ENCODE results near the gene VPS72. TPM values are rescaled to one million over a fixed set of nuclear protein-coding genes. Genes with fewer than 3 reads are reported as not detected.
"Not testable (repeated sequence)": the region's sequence is repeated elsewhere in the genome, so short reads cannot be mapped to it uniquely, and the experiment has no call there.

The VPS72 gene
- total RNA-seq, 2 donors from 2014 or later, result 38.8 TPM

GRCh38 chr1:151199873-151200581 is 10.0 kb upstream of the VPS72 start:
- peak overlapping the region; percentile 74 to 86 for H3K9ac ChIP-seq (ENCODE audit: low read depth in 2 of 2, low read length in 2 of 2)
- TF ChIP-seq CTCF (IDR thresholded peaks at IDR 0.05), result no peak
- no peaks in the 10 kb centered on the region for H3K27me3 ChIP-seq
- no peaks in the 10 kb centered on the region for H3K36me3 ChIP-seq
- peaks cover 14% of the 10 kb centered on the region for H3K4me1 ChIP-seq
- H3K4me3 ChIP-seq, result peak overlapping the region; percentile 87
- H3K27ac ChIP-seq, result peak overlapping the region; percentile 88
- DNase-seq, result no peak
- no peaks in the 10 kb centered on the region for H3K9me3 ChIP-seq
- intact Hi-C loops (cut with DNase I), result loop anchor here (5.0 kb wide), 1 partner anchor 52 kb away; the partner anchor contains the start of gene PSMD4

GRCh38 chr1:151198254-151199127 is 8.5 kb upstream of the VPS72 start, which contains the start of gene PIP5K1A:
Gene PIP5K1A (plus strand): TSS chr1:151198552. CDS start chr1:151198997, 445 bp downstream.
- Histone ChIP-seq H3K9ac (ENCODE audit: low read depth in 2 of 2, low read length in 2 of 2) (peak within 1 kb of the TSS; percentile 74 to 86), H3K27ac (peak within 1 kb of the TSS; percentile 88), H3K27me3 (no peaks in the 10 kb centered on the region), H3K4me3 (peak within 1 kb of the TSS; percentile 87), H3K36me3 (no peaks in the 10 kb centered on the region), H3K9me3 (no peaks in the 10 kb centered on the region), H3K4me1 (peaks cover 14% of the 10 kb centered on the region)
- intact Hi-C loops (cut with DNase I), result loop anchor here (5.0 kb wide), 1 partner anchor 54 kb away; the partner anchor contains the start of gene PSMD4
- TF ChIP-seq CTCF (IDR thresholded peaks at IDR 0.05), result no peak
- DNase-seq, result peak; percentile 99

- DNase-seq, result peak; percentile 42
- intact Hi-C loops (cut with DNase I), result loop anchor here (5.0 kb wide), 1 partner anchor 54 kb away; the partner anchor contains the start of gene PSMD4
- H3K9ac ChIP-seq (ENCODE audit: low read depth in 2 of 2, low read length in 2 of 2), result peak overlapping the region in 1 of 2 donors; percentile 86
- H3K9me3 ChIP-seq, result no peaks in the 10 kb centered on the region
- no peaks in the 10 kb centered on the region for H3K27me3 ChIP-seq
- no peak for TF ChIP-seq CTCF (IDR thresholded peaks at IDR 0.05)
- H3K27ac ChIP-seq, result peak overlapping the region; percentile 88
- no peaks in the 10 kb centered on the region for H3K36me3 ChIP-seq
- H3K4me1 ChIP-seq, result peaks cover 14% of the 10 kb centered on the region
- H3K4me3 ChIP-seq, result peak overlapping the region; percentile 87
Measured at GRCh38 chr1:151197863-151198253, 7.9 kb upstream of the VPS72 start.

- intact Hi-C loops (cut with DNase I), result loop anchor here (5.0 kb wide), 1 partner anchor 56 kb away; the partner anchor contains the start of gene PSMD4
- peaks cover 13% of the 10 kb centered on the region for H3K4me1 ChIP-seq
- H3K9ac ChIP-seq (ENCODE audit: low read depth in 2 of 2, low read length in 2 of 2), result peak overlapping the region in 1 of 2 donors; percentile 38
- no peaks in the 10 kb centered on the region for H3K9me3 ChIP-seq
- no peaks in the 10 kb centered on the region for H3K27me3 ChIP-seq
- no peak overlapping the region for H3K4me3 ChIP-seq
- DNase-seq, result peak; percentile 89
- peak; percentile 57 for TF ChIP-seq CTCF (IDR thresholded peaks at IDR 0.05)
- peak overlapping the region; percentile 74 for H3K27ac ChIP-seq
- H3K36me3 ChIP-seq, result no peaks in the 10 kb centered on the region
Measured at GRCh38 chr1:151196292-151196800, 6.3 kb upstream of the VPS72 start.

GRCh38 chr1:151194894-151195594 is 5.0 kb upstream of the VPS72 start:
- H3K27ac ChIP-seq, result peak overlapping the region; percentile 74
- intact Hi-C loops (cut with DNase I), result loop anchor here (5.0 kb wide), 1 partner anchor 57 kb away; the partner anchor contains the start of gene PSMD4
- peak overlapping the region; percentile 5 for H3K4me3 ChIP-seq

More at GRCh38 chr1:151194894-151195594, 5.0 kb upstream of the VPS72 start:
- H3K27me3 ChIP-seq, H3K36me3 ChIP-seq, H3K4me1 ChIP-seq, H3K9me3 ChIP-seq: not testable (repeated sequence)
- DNase-seq, result peak; percentile 93
- H3K9ac ChIP-seq (ENCODE audit: low read depth in 2 of 2, low read length in 2 of 2), result peak overlapping the region in 1 of 2 donors; percentile 46

All from colonic mucosa (tissue), 4 donors.